IMR-90 (cell line): Measurements from ENCODE around the gene ADCY2. TPM values are rescaled to one million over a fixed set of nuclear protein-coding genes. Genes with fewer than 3 reads are reported as not detected.

Experiments
- ATAC-seq: fragments of 200-7000 bp; cut with Tn5 transposase; 2 replicates; pipeline ENCODE4 v1.9.1; 2020; ENCODE audit warnings: low read depth, mild to moderate bottlenecking, moderate library complexity
- BruUV-seq: library from RNA; stranded (reverse); fragments of 400-500 nt; replicated peaks from 2 replicates; lab custom pipeline; 2021; lab: Mats Ljungman, UMichigan
- CTCF ChIA-PET: fragments of 300-600 bp; formaldehyde crosslinking; extraction: SDS; loops from one replicate; lab custom pipeline; 2021; ENCODE audit warnings: antibody characterized with exemption; lab: Yijun Ruan, JAX
- POLR2A ChIA-PET: fragments of 300-600 bp; sonication (Branson Sonifier 250); formaldehyde crosslinking; loops from one replicate; lab custom pipeline; 2022; ENCODE audit warnings: antibody characterized with exemption; ENCODE audit not compliant: unreplicated experiment; lab: Charles Lee
- DNase-seq: peaks from one replicate; pipeline ENCODE4 v3.0.0; 2013
- H2AFZ ChIP-seq: replicated peaks from 2 replicates; pipeline ENCODE3; 2013; ENCODE audit warnings: low read length, mild to moderate bottlenecking; ENCODE audit not compliant: poor library complexity
- H2AK5ac ChIP-seq: 2 replicates; pipeline ENCODE4 v1.6.1; 2013; ENCODE audit warnings: low read depth, low read length, inconsistent platforms
- H2AK9ac ChIP-seq: replicated peaks from 2 replicates; pipeline ENCODE3; 2013; ENCODE audit warnings: mild to moderate bottlenecking, low read depth, low read length, moderate library complexity; ENCODE audit not compliant: poor library complexity
- H2BK120ac ChIP-seq: 2 replicates; pipeline ENCODE4 v1.6.1; 2013; ENCODE audit warnings: low read depth, low read length, inconsistent platforms
- H2BK15ac ChIP-seq: 3 replicates; pipeline ENCODE4 v1.6.1; 2013; ENCODE audit warnings: low read depth, low read length, inconsistent platforms
- H2BK20ac ChIP-seq: 2 replicates; pipeline ENCODE4 v1.6.1; 2013; ENCODE audit warnings: low read depth, mild to moderate bottlenecking, inconsistent platforms, low read length, moderate library complexity
- H2BK5ac ChIP-seq: 2 replicates; pipeline ENCODE4 v1.6.1; 2013; ENCODE audit warnings: mild to moderate bottlenecking, low read depth, low read length, inconsistent platforms; ENCODE audit not compliant: poor library complexity, severe bottlenecking
- H3K14ac ChIP-seq: replicated peaks from 2 replicates; pipeline ENCODE4 v1.6.1; 2013; ENCODE audit warnings: low read depth, low read length, inconsistent platforms
- H3K18ac ChIP-seq: 2 replicates; pipeline ENCODE4 v1.6.1; 2013; ENCODE audit warnings: low read depth, low read length, control low read depth
- H3K23ac ChIP-seq: 2 replicates; pipeline ENCODE4 v1.6.1; 2013; ENCODE audit warnings: low read depth, low read length, inconsistent platforms
- H3K27ac ChIP-seq: 2 replicates; pipeline ENCODE4 v1.5.1; 2013; ENCODE audit warnings: mild to moderate bottlenecking, control low read depth, low read length; ENCODE audit not compliant: insufficient read depth
- H3K27me3 ChIP-seq: 2 replicates; pipeline ENCODE4 v1.6.1; 2013; ENCODE audit warnings: low read length; ENCODE audit not compliant: control insufficient read depth, insufficient read depth
- H3K36me3 ChIP-seq: 2 replicates; pipeline ENCODE4 v1.6.1; 2013; ENCODE audit warnings: low read length, mixed read lengths; ENCODE audit not compliant: control insufficient read depth, insufficient read depth
- H3K4ac ChIP-seq: 2 replicates; pipeline ENCODE4 v1.6.1; 2013; ENCODE audit warnings: low read depth, low read length, inconsistent platforms
- H3K4me1 ChIP-seq: 2 replicates; pipeline ENCODE4 v1.6.1; 2013; ENCODE audit warnings: low read length, mixed read lengths; ENCODE audit not compliant: control insufficient read depth, insufficient read depth
- H3K4me2 ChIP-seq: 2 replicates; pipeline ENCODE4 v1.6.1; 2013; ENCODE audit warnings: low read depth, mild to moderate bottlenecking, control low read depth, low read length, moderate library complexity
- H3K4me3 ChIP-seq: 2 replicates; pipeline ENCODE4 v1.5.1; 2013; ENCODE audit warnings: low read depth, mild to moderate bottlenecking, control low read depth, low read length, moderate library complexity; ENCODE audit not compliant: insufficient read depth
- H3K56ac ChIP-seq: 2 replicates; pipeline ENCODE4 v1.6.1; 2013; ENCODE audit warnings: low read length, inconsistent platforms; ENCODE audit not compliant: insufficient read depth; ENCODE audit errors: extremely low read depth
- H3K79me1 ChIP-seq, 2 experiments: 2 replicates each; pipeline ENCODE4 v1.6.1; 2013; ENCODE audit warnings: low read length in 2 of 2, inconsistent platforms in 1 of 2, low read depth in 1 of 2
- H3K9ac ChIP-seq: 2 replicates; pipeline ENCODE4 v1.6.1; 2013; ENCODE audit warnings: low read depth, low read length, control low read depth
- H3K9me1 ChIP-seq: 2 replicates; pipeline ENCODE4 v1.6.1; 2013; ENCODE audit warnings: low read length, inconsistent platforms; ENCODE audit not compliant: insufficient read depth
- H3K9me3 ChIP-seq: 2 replicates; pipeline ENCODE4 v1.6.1; 2013; ENCODE audit warnings: low read length; ENCODE audit not compliant: control insufficient read depth, insufficient read depth
- H4K20me1 ChIP-seq: 2 replicates; pipeline ENCODE4 v1.6.1; 2013; ENCODE audit warnings: low read length, inconsistent platforms; ENCODE audit not compliant: insufficient read depth
- H4K5ac ChIP-seq: 2 replicates; pipeline ENCODE4 v1.6.1; 2013; ENCODE audit warnings: mild to moderate bottlenecking, low read depth, low read length, control low read depth
- H4K8ac ChIP-seq, 2 experiments: 2 replicates each; pipeline ENCODE4 v1.6.1; 2013; ENCODE audit warnings: low read depth in 2 of 2, low read length in 2 of 2, control low read depth in 1 of 2, inconsistent platforms in 1 of 2
- H4K91ac ChIP-seq: 2 replicates; pipeline ENCODE4 v1.6.1; 2013; ENCODE audit warnings: low read depth, low read length, inconsistent platforms; ENCODE audit not compliant: insufficient read depth
- BHLHE40 ChIP-seq: fragments of 150-350 bp; IDR thresholded peaks from 2 replicates; pipeline ENCODE4 v1.6.1; 2016; ENCODE audit warnings: mild to moderate bottlenecking, low read depth, low read length
- CEBPB ChIP-seq: IDR thresholded peaks from 2 replicates; pipeline ENCODE4 v1.6.1; 2012; ENCODE audit warnings: low read depth, low read length, improper control_type of control experiment
- CHD1 ChIP-seq: IDR thresholded peaks from 2 replicates; pipeline ENCODE4 v1.6.1; 2012; ENCODE audit warnings: low read depth, low read length, improper control_type of control experiment
- CTCF ChIP-seq: conservative IDR thresholded peaks from 2 replicates; pipeline ENCODE4 v1.5.1; 2012; ENCODE audit warnings: mild to moderate bottlenecking, low read depth, low read length, improper control_type of control experiment
- ELK1 ChIP-seq: fragments of 150-350 bp; IDR thresholded peaks from 2 replicates; pipeline ENCODE4 v1.6.1; 2016; ENCODE audit warnings: low read depth, mild to moderate bottlenecking, low read length, moderate library complexity, borderline replicate concordance
- FOS ChIP-seq: fragments of 150-350 bp; IDR thresholded peaks from 2 replicates; pipeline ENCODE4 v1.6.1; 2016; ENCODE audit warnings: low read depth, low read length
- MAFK ChIP-seq: IDR thresholded peaks from 2 replicates; pipeline ENCODE4 v1.6.1; 2012; ENCODE audit warnings: low read depth, low read length, improper control_type of control experiment
- MAZ ChIP-seq: IDR thresholded peaks from 2 replicates; pipeline ENCODE4 v1.6.1; 2012; ENCODE audit warnings: low read depth, mild to moderate bottlenecking, low read length, improper control_type of control experiment, moderate library complexity, borderline replicate concordance
- MXI1 ChIP-seq: IDR thresholded peaks from 2 replicates; pipeline ENCODE4 v1.6.1; 2012; ENCODE audit warnings: low read depth, mild to moderate bottlenecking, low read length, moderate library complexity, borderline replicate concordance
- NFE2L2 ChIP-seq: fragments of 150-350 bp; IDR thresholded peaks from 2 replicates; pipeline ENCODE4 v1.6.1; 2016; ENCODE audit warnings: low read depth, mild to moderate bottlenecking, low read length
- POLR2A ChIP-seq: IDR thresholded peaks from 2 replicates; pipeline ENCODE4 v1.6.1; 2012; ENCODE audit warnings: mild to moderate bottlenecking, low read depth, low read length
- RAD21 ChIP-seq: IDR thresholded peaks from 2 replicates; pipeline ENCODE4 v1.6.1; 2012; ENCODE audit warnings: low read length, improper control_type of control experiment
- RCOR1 ChIP-seq: IDR thresholded peaks from 2 replicates; pipeline ENCODE4 v1.6.1; 2012; ENCODE audit warnings: mild to moderate bottlenecking, low read length, improper control_type of control experiment; ENCODE audit not compliant: insufficient replicate concordance
- RFX5 ChIP-seq: IDR thresholded peaks from 2 replicates; pipeline ENCODE4 v1.8.0; 2012; ENCODE audit warnings: low read depth, mild to moderate bottlenecking, low read length, moderate library complexity
- SMC3 ChIP-seq: fragments of 150-350 bp; IDR thresholded peaks from 2 replicates; pipeline ENCODE4 v1.6.1; 2016; ENCODE audit warnings: low read depth, mild to moderate bottlenecking, antibody characterized with exemption, low read length, moderate library complexity
- WGBS, 2 experiments: methylation state at CpG; one replicate each; pipeline versions ENCODE4 v1.1.5 to v1.1.7; 2013; ENCODE audit warnings: missing lambda C conversion rate in 2 of 2; ENCODE audit not compliant: insufficient read length in 1 of 2; ENCODE audit errors: extremely low coverage in 2 of 2; 5-methylcytosine and 5-hydroxymethylcytosine counted together
- dilution Hi-C: fragments of 300-500 bp; cut with HindIII; formaldehyde crosslinking; loops from one replicate; pipeline ENCODE4 v1.14.3; 2018; ENCODE audit warnings: low sequenced_read_pairs; ENCODE audit not compliant: unreplicated experiment
- in situ Hi-C: fragments of 300-500 bp; cut with MboI; formaldehyde crosslinking; loops from 3 replicates; pipeline ENCODE4 v1.14.3; 2019; ENCODE audit warnings: low sequenced_read_pairs, inconsistent platforms, mixed read lengths
- intact Hi-C: fragments of 100-400 bp; cut with micrococcal nuclease; formaldehyde crosslinking; loops from 2 replicates; pipeline ENCODE4 v1.10.0; 2022
- polyA plus RNA-seq, 3 experiments: library from polyadenylated mRNA; depleted of rRNA; stranded (reverse); fragments of >200 nt; gene quantifications; 2 replicates each; pipeline ENCODE4 v1.2.3, GENCODE V29; 2012; ENCODE audit warnings: low replicate concordance in 1 of 3
- total RNA-seq: library from RNA; depleted of rRNA; stranded (reverse); fragments of >200 nt; gene quantifications from 2 replicates; pipeline ENCODE4 v1.2.3, GENCODE V29; 2012
- TF ChIP-seq, protein P1 (sequence below): fragments of 150-350 bp; IDR thresholded peaks from 2 replicates; pipeline ENCODE4 v1.6.1; 2017; ENCODE audit warnings: mild to moderate bottlenecking, antibody characterized with exemption, low read length, low read depth

Gene ADCY2
- total and polyA plus RNA-seq, 2 of the 4 experiments (the other 2 are of a cell fraction) = not detected

DNA sequence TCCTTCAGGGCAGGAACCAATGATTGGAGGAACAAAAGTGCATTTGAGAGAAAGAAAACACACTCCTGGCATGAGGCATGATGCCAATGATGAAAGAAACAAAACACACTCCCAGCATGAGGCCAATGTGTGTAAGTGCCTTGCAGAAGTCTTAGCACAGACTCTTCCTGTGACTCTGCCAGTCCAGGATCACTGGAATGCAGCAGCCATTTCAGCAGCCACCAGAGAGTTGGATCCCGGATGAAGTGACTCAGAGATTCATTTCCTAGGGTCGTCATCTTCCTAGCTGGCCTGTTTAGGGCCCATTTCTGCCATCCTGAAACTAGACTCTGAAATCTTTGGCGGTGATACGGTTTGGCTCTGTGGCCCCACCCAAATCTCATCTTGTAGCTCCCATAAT lies 242.5 kb downstream of the ADCY2 start:
- BruUV-seq = no TSS peak
- no peak overlapping the region for H3K18ac ChIP-seq
- H3K4ac ChIP-seq = no peak overlapping the region
- no peak overlapping the region for H3K4me3 ChIP-seq
- H3K4me2 ChIP-seq = no peak overlapping the region
- intact Hi-C loops = no loop called here
- no peak overlapping the region for H2AK5ac ChIP-seq
- no peak overlapping the region for H2BK15ac ChIP-seq
- dilution Hi-C loops = no loop called here
- no peak overlapping the region for H2BK5ac ChIP-seq
- no peak overlapping the region for H2BK20ac ChIP-seq
- H3K27ac ChIP-seq = no peak overlapping the region
- in situ Hi-C loops = no loop called here
- H4K8ac ChIP-seq = no peak overlapping the region
- ChIA-PET POLR2A (no interaction called here), CTCF (no interaction called here)
- TF ChIP-seq FOS (no peak), CTCF (no peak), RAD21 (no peak), MAZ (no peak), MAFK (no peak), CHD1 (no peak), MXI1 (no peak), BHLHE40 (no peak), RFX5 (no peak), SMC3 (no peak), RCOR1 (no peak), ELK1 (no peak), POLR2A (no peak), CEBPB (no peak), NFE2L2 (no peak)
- TF ChIP-seq, protein P1, sequence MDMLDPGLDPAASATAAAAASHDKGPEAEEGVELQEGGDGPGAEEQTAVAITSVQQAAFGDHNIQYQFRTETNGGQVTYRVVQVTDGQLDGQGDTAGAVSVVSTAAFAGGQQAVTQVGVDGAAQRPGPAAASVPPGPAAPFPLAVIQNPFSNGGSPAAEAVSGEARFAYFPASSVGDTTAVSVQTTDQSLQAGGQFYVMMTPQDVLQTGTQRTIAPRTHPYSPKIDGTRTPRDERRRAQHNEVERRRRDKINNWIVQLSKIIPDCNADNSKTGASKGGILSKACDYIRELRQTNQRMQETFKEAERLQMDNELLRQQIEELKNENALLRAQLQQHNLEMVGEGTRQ = no peak
- no peak overlapping the region for H4K91ac ChIP-seq
- no peaks in the 10 kb centered on the region for H3K4me1 ChIP-seq
- no peaks in the 10 kb centered on the region for H3K36me3 ChIP-seq
- H3K9ac ChIP-seq = no peak overlapping the region
- no peak overlapping the region for H2BK120ac ChIP-seq
- no peak overlapping the region for H3K23ac ChIP-seq
- no peaks in the 10 kb centered on the region for H4K20me1 ChIP-seq
- no CpG with 5 or more reads among the region's 4 CpGs for WGBS, 2 experiments
- no peak overlapping the region for H4K5ac ChIP-seq
- no peak overlapping the region for H3K14ac ChIP-seq
- peaks cover 13% of the 10 kb centered on the region for H3K9me3 ChIP-seq
- ATAC-seq = no peak
- H2AFZ ChIP-seq = no peak overlapping the region
- no peak overlapping the region for H2AK9ac ChIP-seq
- no peaks in the 10 kb centered on the region for H3K9me1 ChIP-seq
- H3K79me1 ChIP-seq = no peaks in the 10 kb centered on the region
- no peak overlapping the region for H3K56ac ChIP-seq
- no peaks in the 10 kb centered on the region for H3K27me3 ChIP-seq
- no peak for DNase-seq
